HEK293T (cell line): ENCODE data around the gene RNF38.

Experiments
- CTBP1 ChIP-seq: fragments of 450-650 bp; IDR thresholded peaks from 2 replicates; pipeline ENCODE4 v1.6.1; 2016; ENCODE audit warnings: borderline replicate concordance
- FOXA1 ChIP-seq: fragments of 450-650 bp; IDR thresholded peaks from 2 replicates; pipeline ENCODE4 v1.6.1; 2016; ENCODE audit warnings: mild to moderate bottlenecking
- FOXK2 ChIP-seq: fragments of 450-650 bp; IDR thresholded peaks from 2 replicates; pipeline ENCODE4 v1.6.1; 2016; ENCODE audit warnings: mild to moderate bottlenecking
- FOXM1 ChIP-seq: fragments of 450-650 bp; IDR thresholded peaks from 2 replicates; pipeline ENCODE4 v1.6.1; 2017; ENCODE audit warnings: mild to moderate bottlenecking, borderline replicate concordance
- SP1 ChIP-seq: fragments of 450-650 bp; IDR thresholded peaks from 2 replicates; pipeline ENCODE4 v1.6.1; 2017
- TARDBP ChIP-seq: fragments of 450-650 bp; IDR thresholded peaks from 2 replicates; pipeline ENCODE4 v1.6.1; 2016
- ZNF384 ChIP-seq: fragments of 450-650 bp; IDR thresholded peaks from 2 replicates; pipeline ENCODE4 v1.6.1; 2016

GRCh38 chr9:36436909-36437308, 36.8 kb upstream of the RNF38 start:
- TF ChIP-seq SP1 (no peak), FOXM1 (no peak), FOXK2 (no peak), ZNF384 (no peak), FOXA1 (no peak), TARDBP (no peak), CTBP1 (no peak)
